Transverse colon (tissue), 4 donors: Measurements from ENCODE around the gene APBA1.

Experiments used
- EP300 ChIP-seq: sonication (generic); formaldehyde crosslinking; IDR thresholded peaks from one replicate; pipeline ENCODE4 v1.6.1; 2017; ENCODE audit warnings: antibody characterized with exemption, low read depth
- POLR2A ChIP-seq: fragments of 450-650 bp; IDR thresholded peaks from one replicate; pipeline ENCODE4 v1.6.1; 2016; ENCODE audit warnings: antibody characterized with exemption, mild to moderate bottlenecking, moderate library complexity
- POLR2AphosphoS5 ChIP-seq, 3 donors: sonication (generic); formaldehyde crosslinking; IDR thresholded peaks; one replicate each; pipeline ENCODE4 v1.6.1; 2016; ENCODE audit warnings: antibody characterized with exemption in 3 of 3
- TF ChIP-seq, protein P1 (sequence below), 5 experiments: fragments of 200-600 bp in 3 of 5; fragments of 450-650 bp in 2 of 5; sonication (generic) in 3 of 5; IDR thresholded peaks; 1 replicate in 2 of 5; 2 replicates in 3 of 5; pipeline ENCODE4 v1.5.1; 2016 to 2017; ENCODE audit warnings: antibody characterized with exemption in 5 of 5, inconsistent platforms in 3 of 5, mild to moderate bottlenecking in 2 of 5, moderate library complexity in 1 of 5

DNA sequence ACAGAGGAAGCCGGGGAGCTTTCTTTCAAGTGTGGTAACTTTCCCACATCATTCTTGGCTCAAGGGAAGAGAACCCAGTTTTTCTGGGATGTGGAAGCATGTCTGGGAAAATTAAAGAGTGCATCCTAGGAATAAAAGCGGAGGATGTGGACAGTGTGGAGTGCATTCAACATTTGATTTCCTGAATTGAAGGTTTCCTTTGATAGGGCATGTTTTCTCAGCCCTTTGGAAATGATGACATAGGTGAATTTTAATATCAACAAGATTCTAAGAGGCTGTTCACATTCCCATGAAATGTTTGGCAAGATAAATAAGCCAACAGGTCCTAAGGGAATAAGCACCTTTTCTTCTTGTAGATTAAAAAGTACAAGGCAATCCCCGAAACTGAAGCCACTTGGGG lies 283.6 kb downstream of the APBA1 start:
- TF ChIP-seq, protein P1, sequence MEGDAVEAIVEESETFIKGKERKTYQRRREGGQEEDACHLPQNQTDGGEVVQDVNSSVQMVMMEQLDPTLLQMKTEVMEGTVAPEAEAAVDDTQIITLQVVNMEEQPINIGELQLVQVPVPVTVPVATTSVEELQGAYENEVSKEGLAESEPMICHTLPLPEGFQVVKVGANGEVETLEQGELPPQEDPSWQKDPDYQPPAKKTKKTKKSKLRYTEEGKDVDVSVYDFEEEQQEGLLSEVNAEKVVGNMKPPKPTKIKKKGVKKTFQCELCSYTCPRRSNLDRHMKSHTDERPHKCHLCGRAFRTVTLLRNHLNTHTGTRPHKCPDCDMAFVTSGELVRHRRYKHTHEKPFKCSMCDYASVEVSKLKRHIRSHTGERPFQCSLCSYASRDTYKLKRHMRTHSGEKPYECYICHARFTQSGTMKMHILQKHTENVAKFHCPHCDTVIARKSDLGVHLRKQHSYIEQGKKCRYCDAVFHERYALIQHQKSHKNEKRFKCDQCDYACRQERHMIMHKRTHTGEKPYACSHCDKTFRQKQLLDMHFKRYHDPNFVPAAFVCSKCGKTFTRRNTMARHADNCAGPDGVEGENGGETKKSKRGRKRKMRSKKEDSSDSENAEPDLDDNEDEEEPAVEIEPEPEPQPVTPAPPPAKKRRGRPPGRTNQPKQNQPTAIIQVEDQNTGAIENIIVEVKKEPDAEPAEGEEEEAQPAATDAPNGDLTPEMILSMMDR (IDR thresholded peaks at IDR 0.05), result no peak
- TF ChIP-seq POLR2A (no peak), POLR2AphosphoS5 (IDR thresholded peaks at IDR 0.05) (no peak), EP300 (no peak)
